GM19025 (cell line): ENCODE data around the gene CFAP77.

Experiments
- ATAC-seq: cut with Tn5 transposase; IDR thresholded peaks from one replicate; pipeline ENCODE4 v1.9.1; 2021; ENCODE audit warnings: mild to moderate bottlenecking, low read depth, moderate library complexity; ENCODE audit not compliant: unreplicated experiment

CFAP77 gene

DNA sequence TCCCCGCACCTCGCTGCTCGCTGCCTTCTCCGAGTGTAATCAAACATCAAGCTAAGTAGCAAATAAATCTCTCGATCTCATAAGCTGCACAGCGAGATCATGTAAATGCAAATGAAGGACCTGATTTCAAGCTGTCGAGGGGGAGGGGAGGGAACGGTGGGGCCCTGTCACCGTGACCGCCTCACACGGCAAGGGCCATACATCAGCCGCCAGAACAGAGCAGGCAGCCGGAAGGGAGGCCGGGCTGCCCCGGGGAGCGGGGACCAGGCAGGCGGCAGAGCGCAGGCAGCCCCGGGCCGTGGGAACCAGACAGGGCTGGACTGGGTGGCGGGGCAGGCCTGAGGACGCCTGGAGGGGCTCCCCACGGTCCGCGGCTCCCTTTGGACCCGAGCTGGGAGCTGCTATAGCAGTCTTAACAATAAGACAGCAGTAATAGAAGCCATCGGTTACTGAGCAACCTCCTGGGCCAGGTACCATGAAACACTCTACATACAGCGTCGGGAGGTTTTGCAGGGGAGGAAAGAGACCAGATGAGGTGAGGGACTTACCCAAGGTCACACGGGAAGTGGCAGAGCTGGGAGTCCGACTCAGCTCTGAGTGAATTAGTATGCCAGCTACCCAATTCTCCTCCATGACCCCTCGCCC lies 76.8 kb downstream of the CFAP77 start:
- no peak for ATAC-seq

DNA sequence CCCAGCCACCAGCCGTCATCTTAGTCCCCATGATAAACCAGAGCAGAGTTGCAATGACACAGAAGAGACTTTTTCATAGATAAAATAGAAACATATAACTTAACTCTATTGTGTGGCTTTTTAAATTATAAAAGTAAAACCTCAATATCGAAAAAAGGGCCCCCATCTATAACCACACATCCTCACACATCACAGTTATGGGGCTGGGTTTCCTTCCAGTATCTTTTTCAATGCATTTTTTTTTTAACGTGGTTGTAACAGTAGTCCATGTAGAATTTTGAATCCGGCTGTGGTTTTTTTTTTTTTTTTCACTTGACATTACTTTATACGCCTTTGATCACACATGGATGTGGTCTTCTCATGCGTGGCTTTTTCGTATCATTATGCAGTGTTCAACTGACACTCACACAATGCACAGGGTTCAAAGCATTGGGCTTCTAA lies 77.4 kb downstream of the CFAP77 start:
- no peak for ATAC-seq

GRCh38 chr9:132487980-132488535 lies 78.0 kb downstream of the CFAP77 start:
- ATAC-seq = no peak

DNA sequence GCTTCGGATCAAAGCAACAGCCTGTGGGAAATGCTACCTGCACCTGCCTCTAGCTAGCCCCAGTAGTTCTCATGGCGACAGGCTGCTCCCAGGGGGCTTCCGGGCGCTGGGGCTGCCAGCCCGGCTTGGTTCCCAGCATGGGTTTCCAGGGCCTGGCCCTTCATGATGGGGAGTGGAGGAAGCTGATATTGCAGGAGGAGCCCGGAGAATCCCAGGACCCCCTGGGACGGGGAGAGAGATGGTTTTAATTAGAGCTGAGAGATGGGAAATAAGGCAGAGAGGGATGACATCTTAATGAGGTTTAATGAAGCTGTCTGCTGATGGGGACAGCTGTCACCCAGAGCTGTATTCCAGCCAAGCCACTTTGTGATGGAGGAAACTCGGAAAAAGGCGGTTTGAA lies 78.6 kb downstream of the CFAP77 start:
- ATAC-seq = no peak

DNA sequence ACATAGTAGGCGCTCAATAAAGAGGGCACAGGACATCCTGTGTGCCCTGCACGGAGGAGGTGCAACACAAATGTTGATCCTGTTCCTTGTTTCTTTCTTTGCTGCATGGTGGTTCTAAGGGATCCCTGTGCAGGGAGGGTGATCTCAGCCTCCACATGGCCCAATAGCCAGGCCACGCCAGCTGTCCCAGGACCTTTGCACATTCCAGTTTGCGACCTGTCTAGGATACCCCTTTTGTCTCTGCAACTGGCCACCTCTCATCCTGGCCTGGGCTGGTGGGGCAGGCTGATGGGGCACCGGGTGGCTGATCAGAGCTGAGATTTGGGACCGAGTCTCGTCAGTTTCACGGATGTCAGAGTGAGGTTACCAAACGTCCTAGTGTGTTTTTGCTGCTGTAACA lies 79.5 kb downstream of the CFAP77 start:
- no peak for ATAC-seq

DNA sequence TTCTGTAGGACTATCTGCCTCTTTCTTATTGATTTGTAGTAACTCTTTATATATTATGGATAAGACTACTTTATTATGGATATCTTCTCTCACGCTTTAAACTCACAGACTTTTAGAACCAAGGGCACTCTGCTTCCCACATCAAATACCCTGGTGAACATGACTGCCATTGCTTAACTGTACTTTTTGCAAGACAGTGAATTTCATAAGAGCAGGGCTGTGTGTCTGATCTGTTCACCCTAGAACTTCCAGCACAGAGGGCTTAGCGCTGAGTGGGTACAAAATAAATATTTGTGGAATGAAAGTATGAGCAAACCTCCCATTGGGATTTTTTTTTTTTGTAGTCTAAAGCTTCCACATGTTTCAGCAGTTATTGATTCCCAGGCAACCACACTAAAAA lies 84.8 kb downstream of the CFAP77 start:
- no peak for ATAC-seq

- no peak for ATAC-seq
Measured at GRCh38 chr9:132497731-132498130, 87.7 kb downstream of the CFAP77 start.

DNA sequence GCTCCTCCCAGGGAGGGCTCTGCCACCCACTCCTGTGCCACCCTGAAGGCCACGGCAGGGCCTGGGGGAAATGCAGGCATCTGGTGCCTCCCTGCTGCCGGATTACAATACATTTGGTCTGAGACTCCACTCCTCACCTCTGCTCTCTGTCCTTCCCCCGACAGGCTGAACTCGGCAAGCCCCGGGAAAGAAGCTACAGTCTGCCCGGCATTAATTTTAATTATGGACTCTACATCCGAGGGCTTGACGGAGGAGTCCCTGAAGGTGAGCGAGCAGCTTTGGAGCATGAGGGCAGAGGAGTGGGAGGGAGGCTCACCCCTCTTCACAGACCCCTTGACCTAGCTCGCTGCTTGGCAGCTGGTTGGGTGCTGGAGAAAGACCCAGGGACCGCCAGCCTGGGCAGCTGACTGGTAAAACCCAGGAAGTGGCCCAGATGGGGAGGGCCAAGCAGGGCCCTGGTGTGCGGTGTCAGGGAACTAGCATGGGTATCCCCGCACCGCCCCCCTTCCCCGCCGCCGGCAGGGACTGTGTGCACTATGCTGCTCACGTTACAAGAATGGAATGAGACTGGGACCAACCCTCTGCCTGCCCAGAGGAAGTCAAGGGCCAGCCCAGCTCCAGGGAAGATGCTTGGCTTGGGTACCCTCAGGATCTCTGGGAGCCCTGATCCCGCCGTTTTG lies 88.7 kb downstream of the CFAP77 start:
- no peak for ATAC-seq

- no peak for ATAC-seq
Measured at GRCh38 chr9:132499251-132499650, 89.2 kb downstream of the CFAP77 start.

DNA sequence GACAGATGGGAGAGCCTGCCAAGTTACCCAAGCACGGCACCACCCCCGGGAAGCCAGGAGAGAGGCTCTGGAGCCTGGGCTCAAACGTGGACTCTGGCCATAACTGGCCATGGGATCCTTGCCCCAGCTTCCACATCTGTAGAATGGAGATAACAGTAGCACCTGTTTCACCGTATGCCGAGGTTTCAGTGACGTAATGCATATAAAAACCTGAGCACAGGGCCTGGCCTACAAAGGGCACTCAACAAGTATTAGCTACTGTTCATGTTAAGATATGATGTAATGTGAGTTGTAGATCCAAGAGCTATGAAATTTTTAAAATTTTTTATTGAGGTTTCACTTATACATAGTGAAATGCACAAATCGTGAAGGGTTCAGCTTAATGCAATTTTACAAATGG lies 90.2 kb downstream of the CFAP77 start:
- no peak for ATAC-seq

- no peak for ATAC-seq
Measured at GRCh38 chr9:132502480-132502879, 92.5 kb downstream of the CFAP77 start.

GRCh38 chr9:132503116-132503515 lies 93.1 kb downstream of the CFAP77 start:
- no peak for ATAC-seq

DNA sequence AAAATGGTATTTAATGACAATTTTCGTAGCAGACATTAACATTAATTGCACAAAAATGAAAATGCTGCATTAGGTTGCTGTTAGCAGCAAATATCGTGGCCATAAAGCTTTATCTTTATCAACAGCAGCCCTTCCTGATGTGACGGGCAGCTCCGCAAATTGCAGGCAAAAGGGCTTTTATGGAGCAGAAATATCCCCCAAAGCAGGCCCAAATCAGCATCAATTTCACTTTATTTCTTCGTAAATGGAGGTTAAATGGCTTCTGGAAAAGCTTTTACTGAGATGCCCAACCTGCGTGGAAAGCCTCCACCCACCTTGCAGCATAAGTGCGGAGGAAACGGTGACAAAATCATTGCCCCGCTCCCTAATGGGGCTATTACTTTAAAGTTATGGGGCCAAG lies 94.5 kb downstream of the CFAP77 start:
- no peak for ATAC-seq

- ATAC-seq = no peak
Measured at GRCh38 chr9:132505991-132506655, 96.1 kb downstream of the CFAP77 start.

- no peak for ATAC-seq
Measured at GRCh38 chr9:132506977-132507669, 97.1 kb downstream of the CFAP77 start.

DNA sequence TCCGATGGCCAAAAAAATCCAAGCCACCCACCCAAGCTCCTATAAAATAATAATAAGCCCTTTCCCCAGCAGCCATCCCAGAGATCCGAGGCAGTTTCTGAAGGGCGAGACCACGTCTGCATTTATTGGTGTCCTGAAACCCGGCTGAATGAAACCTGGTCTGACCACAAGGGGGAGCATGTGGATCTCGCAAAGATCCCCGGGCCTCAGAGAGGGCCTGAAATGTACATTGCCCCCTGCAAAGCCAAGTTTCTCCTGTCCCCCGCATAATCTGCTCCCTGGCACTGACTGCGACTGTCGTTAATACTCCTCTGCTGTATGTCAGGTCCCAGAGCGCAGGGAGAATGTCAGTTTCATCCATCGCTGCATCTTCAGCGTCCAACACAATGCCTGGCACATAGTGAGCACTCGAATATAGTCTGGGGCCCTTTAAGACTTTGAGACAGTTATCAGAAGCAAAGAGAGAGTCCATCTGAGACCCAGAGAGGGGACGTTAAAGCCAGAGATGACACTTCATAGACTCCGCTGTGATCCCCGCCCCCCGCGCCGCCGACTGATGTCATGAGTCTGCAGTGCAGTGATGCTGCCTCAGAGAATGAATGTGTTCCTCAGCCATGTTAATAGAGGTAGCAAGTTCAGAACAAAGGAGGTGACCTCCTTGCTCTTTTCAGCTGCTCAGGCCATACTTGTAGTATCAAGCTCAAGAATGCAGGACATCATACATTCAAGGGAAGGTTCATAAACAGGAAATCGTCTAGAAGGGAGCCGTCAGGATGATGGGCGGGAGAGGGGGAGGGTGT lies 97.9 kb downstream of the CFAP77 start:
- ATAC-seq = no peak

GRCh38 chr9:132509928-132510874 lies 100.2 kb downstream of the CFAP77 start:
- no peak for ATAC-seq

GRCh38 chr9:132511191-132511999 lies 101.4 kb downstream of the CFAP77 start:
- no peak for ATAC-seq
